NCI-H2081 treated with DMSO at 0.1 percent for 48 hours (cell line): ENCODE measurements around the gene SFSWAP.
"Not testable (repeated sequence)": the region's sequence is repeated elsewhere in the genome, so short reads cannot be mapped to it uniquely, and the experiment has no call there.

ENCODE experiments used
- DNase-seq: peaks from one replicate; lab custom pipeline; 2025; lab: John Stamatoyannopoulos, UW

Gene SFSWAP

GRCh38 chr12:131710464-131711457 is at the start of gene SFSWAP:
SFSWAP (plus strand) TSS chr12:131711090; CDS start chr12:131711230, 140 bp downstream.
- peak; percentile 5 for DNase-seq

GRCh38 chr12:131661170-131661985 is 49.5 kb upstream of the SFSWAP start:
- DNase-seq, result not testable (repeated sequence)

GRCh38 chr12:131661986-131662288 is 49.0 kb upstream of the SFSWAP start:
- not testable (repeated sequence) for DNase-seq

- DNase-seq, result not testable (repeated sequence)
Observed at GRCh38 chr12:131662346-131662745, 48.5 kb upstream of the SFSWAP start.

- not testable (repeated sequence) for DNase-seq
Observed at GRCh38 chr12:131665666-131666065, 45.2 kb upstream of the SFSWAP start.

GRCh38 chr12:131666486-131666885 is 44.4 kb upstream of the SFSWAP start:
- not testable (repeated sequence) for DNase-seq

- DNase-seq, result not testable (repeated sequence)
Observed at GRCh38 chr12:131666978-131667601, 43.8 kb upstream of the SFSWAP start.

- no peak for DNase-seq
Observed at GRCh38 chr12:131671276-131671675, 39.6 kb upstream of the SFSWAP start.

GRCh38 chr12:131671871-131672270 is 39.0 kb upstream of the SFSWAP start:
- no peak for DNase-seq

- DNase-seq, result no peak
Observed at GRCh38 chr12:131672311-131672940, 38.5 kb upstream of the SFSWAP start.

GRCh38 chr12:131672941-131673887 is 37.7 kb upstream of the SFSWAP start:
- no peak for DNase-seq

- no peak for DNase-seq
Observed at GRCh38 chr12:131673888-131674257, 37.0 kb upstream of the SFSWAP start.

GRCh38 chr12:131674373-131674772 is 36.5 kb upstream of the SFSWAP start:
- DNase-seq, result no peak

GRCh38 chr12:131675126-131676080 is 35.5 kb upstream of the SFSWAP start:
- no peak for DNase-seq

GRCh38 chr12:131676544-131676943 is 34.3 kb upstream of the SFSWAP start:
- no peak for DNase-seq

GRCh38 chr12:131677067-131677466 is 33.8 kb upstream of the SFSWAP start:
- DNase-seq, result not testable (repeated sequence)

GRCh38 chr12:131677699-131678098 is 33.2 kb upstream of the SFSWAP start:
- DNase-seq, result no peak

GRCh38 chr12:131678389-131679181 is 32.3 kb upstream of the SFSWAP start:
- not testable (repeated sequence) for DNase-seq

GRCh38 chr12:131679186-131679585 is 31.7 kb upstream of the SFSWAP start:
- DNase-seq, result not testable (repeated sequence)
